Nephron (organoid): ENCODE data around the gene GALNT14.

Experiments used
- H3K27ac Mint-ChIP-seq, 3 experiments: 2 replicates each; pipeline ENCODE4 v1.8.0; 2020; ENCODE audit warnings: mixed read lengths in 3 of 3, mild to moderate bottlenecking in 2 of 3, moderate library complexity in 1 of 3
- H3K27me3 Mint-ChIP-seq: 2 replicates; pipeline ENCODE4 v1.8.0; 2021; ENCODE audit warnings: low read depth, mild to moderate bottlenecking, moderate library complexity, mixed read lengths
- H3K36me3 Mint-ChIP-seq: 2 replicates; pipeline ENCODE4 v1.8.0; 2020; ENCODE audit warnings: low read depth, mixed read lengths
- H3K4me1 Mint-ChIP-seq: 2 replicates; pipeline ENCODE4 v1.8.0; 2020; ENCODE audit warnings: mixed read lengths
- H3K4me3 Mint-ChIP-seq, 3 experiments: 2 replicates each; pipeline ENCODE4 v1.8.0; 2020; ENCODE audit warnings: mild to moderate bottlenecking in 3 of 3, mixed read lengths in 3 of 3, moderate library complexity in 2 of 3
- H3K9me3 Mint-ChIP-seq: 2 replicates; pipeline ENCODE4 v1.8.0; 2020; ENCODE audit warnings: mixed read lengths
- CTCF ChIP-seq, 3 experiments: fragments of 200-600 bp; sonication (generic); IDR thresholded peaks; one replicate each; pipeline ENCODE4 v1.5.0; 2021; ENCODE audit warnings: antibody characterized with exemption in 3 of 3; ENCODE audit not compliant: unreplicated experiment in 3 of 3

GALNT14 gene

GRCh38 chr2:30934066-30934465, 204.2 kb downstream of the GALNT14 start:
- Mint-ChIP-seq H3K36me3 (no peaks in the 10 kb centered on the region), H3K27ac (no peak overlapping the region), H3K9me3 (no peaks in the 10 kb centered on the region), H3K4me1 (no peaks in the 10 kb centered on the region), H3K27me3 (peaks cover 15% of the 10 kb centered on the region), H3K4me3 (no peak overlapping the region)
- TF ChIP-seq CTCF (IDR thresholded peaks at IDR 0.05; ENCODE audit: unreplicated experiment in 3 of 3): no peak

GRCh38 chr2:30933496-30933895, 204.7 kb downstream of the GALNT14 start:
- Mint-ChIP-seq H3K36me3 (no peaks in the 10 kb centered on the region), H3K27ac (no peak overlapping the region), H3K4me1 (no peaks in the 10 kb centered on the region), H3K4me3 (no peak overlapping the region), H3K27me3 (peaks cover 12% of the 10 kb centered on the region), H3K9me3 (no peaks in the 10 kb centered on the region)
- TF ChIP-seq CTCF (IDR thresholded peaks at IDR 0.05; ENCODE audit: unreplicated experiment in 3 of 3): no peak

- Mint-ChIP-seq H3K27ac (no peak overlapping the region), H3K36me3 (no peaks in the 10 kb centered on the region), H3K4me3 (no peak overlapping the region), H3K27me3 (peaks cover 9% of the 10 kb centered on the region), H3K9me3 (no peaks in the 10 kb centered on the region), H3K4me1 (no peaks in the 10 kb centered on the region)
- TF ChIP-seq CTCF (IDR thresholded peaks at IDR 0.05; ENCODE audit: unreplicated experiment in 3 of 3): no peak
Measured at GRCh38 chr2:30932870-30933269, 205.4 kb downstream of the GALNT14 start.

GRCh38 chr2:30931841-30932407, 206.3 kb downstream of the GALNT14 start:
- Mint-ChIP-seq H3K4me1 (no peaks in the 10 kb centered on the region), H3K27ac (no peak overlapping the region), H3K36me3 (no peaks in the 10 kb centered on the region), H3K9me3 (no peaks in the 10 kb centered on the region), H3K4me3 (no peak overlapping the region), H3K27me3 (peaks cover 9% of the 10 kb centered on the region)
- no peak for TF ChIP-seq CTCF (IDR thresholded peaks at IDR 0.05; ENCODE audit: unreplicated experiment in 3 of 3)

GRCh38 chr2:30930716-30931115, 207.5 kb downstream of the GALNT14 start:
- Mint-ChIP-seq H3K36me3 (no peaks in the 10 kb centered on the region), H3K9me3 (no peaks in the 10 kb centered on the region), H3K27ac (no peak overlapping the region), H3K4me1 (no peaks in the 10 kb centered on the region), H3K4me3 (no peak overlapping the region), H3K27me3 (peaks cover 9% of the 10 kb centered on the region)
- TF ChIP-seq CTCF (IDR thresholded peaks at IDR 0.05; ENCODE audit: unreplicated experiment in 3 of 3): no peak

- Mint-ChIP-seq H3K27ac (no peak overlapping the region), H3K36me3 (no peaks in the 10 kb centered on the region), H3K4me1 (no peaks in the 10 kb centered on the region), H3K9me3 (no peaks in the 10 kb centered on the region), H3K27me3 (peaks cover 14% of the 10 kb centered on the region), H3K4me3 (no peak overlapping the region)
- TF ChIP-seq CTCF (IDR thresholded peaks at IDR 0.05; ENCODE audit: unreplicated experiment in 3 of 3): no peak
Measured at GRCh38 chr2:30927465-30928075, 210.7 kb downstream of the GALNT14 start.
